Ecto neural progenitor cell (in vitro differentiated cells): Measurements from ENCODE around the gene RNF208.
A peak's percentile ranks its signal among the peaks of the same experiment; 100 is the strongest.

Experiments used
- DNase-seq: peaks from one replicate; pipeline ENCODE4 v3.0.0-alpha.2; 2018; ENCODE audit warnings: low spot score

Gene RNF208

GRCh38 chr9:137191691-137192447, 30.2 kb downstream of the RNF208 start:
- no peak for DNase-seq

DNA sequence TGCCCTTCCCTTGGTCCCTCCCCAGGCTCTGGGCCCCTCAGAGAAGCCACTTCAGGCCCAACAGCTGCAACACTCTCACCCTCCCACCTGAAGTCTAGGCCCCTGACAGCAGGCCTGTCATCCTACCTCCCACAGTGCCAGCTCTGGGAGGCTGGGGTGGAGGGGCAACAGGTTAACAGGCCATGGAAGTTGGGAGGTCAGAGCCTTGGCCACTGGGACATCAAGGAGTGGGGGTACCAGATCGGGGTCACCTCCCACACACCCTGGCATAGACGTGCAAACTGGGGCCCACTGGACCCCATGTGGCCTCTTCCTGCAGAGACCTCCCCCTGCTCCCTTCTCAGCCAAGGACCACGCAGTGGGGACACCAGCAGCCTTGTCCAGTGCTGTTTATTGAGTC, 30.8 kb downstream of the RNF208 start:
- DNase-seq, result no peak

- no peak for DNase-seq
Measured at GRCh38 chr9:137190315-137190856, 31.7 kb downstream of the RNF208 start.

- DNase-seq, result no peak
Measured at GRCh38 chr9:137189297-137190295, 32.4 kb downstream of the RNF208 start.

DNA sequence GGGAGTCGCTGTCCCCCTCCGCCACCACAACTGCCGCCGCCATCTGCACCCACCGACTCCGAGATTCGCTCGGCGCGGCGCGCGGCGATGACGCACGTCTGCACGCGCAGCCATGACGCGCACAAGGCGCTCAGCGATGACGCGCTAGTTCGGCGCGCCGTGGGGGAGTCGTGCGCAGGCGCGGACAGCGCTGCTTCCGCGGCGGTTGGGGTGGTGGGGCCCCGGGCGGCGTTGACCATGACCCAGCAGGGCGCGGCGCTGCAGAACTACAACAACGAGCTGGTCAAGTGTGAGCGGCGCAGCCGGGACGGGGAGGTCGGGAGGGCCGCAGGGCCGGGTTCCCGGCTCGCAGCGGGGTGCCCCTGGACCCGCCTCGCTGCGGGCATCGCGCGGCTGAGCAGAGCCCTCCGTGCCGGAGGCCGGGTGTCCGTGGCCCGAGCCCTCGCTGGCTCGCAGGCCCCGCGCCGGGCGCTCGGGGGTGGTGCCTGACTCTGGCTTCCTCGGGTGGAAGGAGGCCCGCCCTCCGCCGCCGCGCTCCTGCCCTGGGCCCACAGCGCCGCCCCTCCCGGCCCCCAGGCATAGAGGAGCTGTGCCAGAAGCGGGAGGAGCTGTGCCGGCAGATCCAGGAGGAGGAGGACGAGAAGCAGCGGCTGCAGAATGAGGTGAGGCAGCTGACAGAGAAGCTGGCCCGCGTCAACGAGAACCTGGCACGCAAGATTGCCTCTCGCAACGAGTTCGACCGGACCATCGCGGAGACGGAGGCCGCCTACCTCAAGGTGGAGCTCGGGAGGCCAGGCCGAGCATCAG, 33.3 kb downstream of the RNF208 start, which contains the start of the genes ANAPC2 and SSNA1:
ANAPC2 (minus strand) TSS at position 71 of the 807 bp plus-strand sequence; CDS start at position 43, 28 bp downstream.
SSNA1 (plus strand) TSS at position 187 of the 807 bp plus-strand sequence; CDS start at position 238, 51 bp downstream.
- peak; percentile 95 for DNase-seq

DNA sequence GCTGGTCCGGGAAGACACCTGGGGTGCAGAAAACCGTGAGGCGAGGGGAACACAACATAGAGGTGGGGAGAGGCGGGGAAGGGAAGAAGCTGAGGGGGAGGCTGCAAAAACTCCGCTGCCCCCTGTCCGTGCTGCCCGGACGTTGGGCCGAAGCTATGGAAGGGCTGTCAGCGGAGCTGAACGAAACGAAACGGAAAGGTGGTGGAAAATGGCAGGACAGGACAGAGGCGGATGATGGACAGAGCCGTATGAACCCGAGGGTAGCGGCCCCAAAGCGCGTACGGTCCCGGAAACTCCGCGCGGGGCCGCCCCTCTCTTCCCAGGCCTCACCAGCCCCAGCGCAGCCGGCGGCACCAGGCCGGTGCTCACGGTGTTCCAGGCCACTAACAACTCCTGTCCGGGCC, 34.0 kb downstream of the RNF208 start:
- DNase-seq, result no peak

DNA sequence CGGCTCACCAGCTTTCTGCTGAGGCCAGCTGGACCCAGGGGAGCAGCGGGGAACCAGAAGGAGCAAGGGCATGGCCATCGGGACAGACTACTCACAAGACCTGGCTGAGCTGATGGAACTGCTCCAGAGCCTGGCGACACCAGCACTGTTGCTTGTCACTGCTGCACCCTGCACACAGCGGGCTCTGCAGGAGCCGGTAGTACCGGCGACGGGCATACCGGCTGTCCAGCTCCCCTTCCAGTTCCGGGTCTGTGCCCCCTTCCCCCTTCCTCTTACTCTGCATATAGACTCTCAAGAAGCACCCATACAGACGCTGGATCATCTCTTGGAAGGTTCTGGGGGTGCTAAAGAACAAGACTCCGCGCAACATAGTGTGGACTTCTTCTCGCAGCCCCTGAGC, 34.7 kb downstream of the RNF208 start:
- no peak for DNase-seq

DNA sequence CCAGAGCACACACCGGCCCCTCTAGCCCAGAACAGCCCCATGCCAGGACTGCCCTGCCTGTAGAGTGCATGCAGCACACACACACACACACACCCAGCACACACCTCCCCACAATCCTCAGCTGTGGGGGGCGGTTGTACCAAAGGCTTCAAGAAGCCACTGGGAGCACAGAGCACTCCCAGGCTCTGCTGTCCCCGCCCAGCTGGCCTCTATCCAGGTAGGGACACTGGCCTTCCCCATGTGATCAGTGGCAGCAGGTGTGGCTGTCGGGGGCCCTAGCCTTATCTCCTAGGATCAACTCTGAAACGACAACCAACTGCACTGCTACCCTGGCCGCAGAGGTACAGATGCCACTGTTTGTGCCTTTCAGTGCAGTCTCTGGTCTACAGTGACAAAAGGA, 35.7 kb downstream of the RNF208 start:
- no peak for DNase-seq

DNA sequence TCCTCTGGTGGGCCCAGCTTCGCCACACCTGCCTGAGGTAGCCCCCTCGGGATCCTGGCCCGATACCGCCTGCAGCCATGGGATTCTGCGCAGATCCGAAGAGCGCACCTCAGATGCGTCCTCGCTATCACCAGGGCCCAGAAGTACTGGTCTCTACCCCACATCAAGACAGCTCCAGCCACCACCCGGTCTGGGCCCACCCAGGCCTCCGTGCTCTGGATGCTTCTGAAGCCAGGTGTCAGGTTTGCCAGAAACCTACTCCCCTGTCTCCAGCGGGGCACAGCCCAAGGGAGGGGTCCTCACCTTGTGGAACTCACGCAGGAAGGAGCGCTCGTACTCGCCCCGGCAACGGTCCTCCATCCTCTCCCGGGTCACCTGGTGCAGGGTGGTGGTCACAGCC, 36.1 kb downstream of the RNF208 start:
- no peak for DNase-seq

DNA sequence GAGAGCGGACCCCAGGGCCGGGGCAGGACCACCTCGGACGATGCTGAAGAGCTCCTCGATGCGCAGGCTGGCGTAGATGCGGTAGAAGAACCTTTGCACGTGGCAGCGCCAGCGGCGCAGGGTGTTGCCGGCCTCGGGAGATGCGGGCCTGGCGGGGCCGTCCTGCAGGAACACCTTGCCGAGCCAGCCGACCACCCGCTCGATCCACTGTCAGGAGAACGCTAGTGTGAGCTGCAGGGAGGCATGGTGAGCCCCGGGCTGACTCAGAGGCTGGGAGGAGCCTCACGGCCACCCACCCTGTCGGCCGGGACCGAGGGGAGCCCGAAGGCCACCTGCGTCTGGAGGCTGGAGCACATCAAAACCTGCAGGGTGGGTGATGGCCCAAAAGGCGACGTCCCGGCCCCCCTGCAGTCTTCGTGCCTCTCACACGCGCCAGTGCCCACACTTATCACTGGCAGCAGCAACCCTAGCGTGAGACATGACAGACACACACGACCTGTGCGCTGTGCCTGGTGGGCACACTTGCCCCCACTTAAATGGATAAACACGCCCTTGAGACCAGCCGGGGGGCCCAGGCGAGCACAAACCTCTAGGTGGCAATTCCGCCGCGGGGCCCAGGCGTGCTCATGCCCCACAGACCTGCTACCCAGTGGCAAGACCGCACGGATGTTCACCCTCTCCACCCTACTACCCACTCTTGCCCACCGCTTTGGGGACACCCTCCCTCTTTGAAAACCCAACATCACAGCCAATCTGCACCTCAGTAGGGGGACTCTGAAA, 37.0 kb downstream of the RNF208 start:
- no peak for DNase-seq

DNA sequence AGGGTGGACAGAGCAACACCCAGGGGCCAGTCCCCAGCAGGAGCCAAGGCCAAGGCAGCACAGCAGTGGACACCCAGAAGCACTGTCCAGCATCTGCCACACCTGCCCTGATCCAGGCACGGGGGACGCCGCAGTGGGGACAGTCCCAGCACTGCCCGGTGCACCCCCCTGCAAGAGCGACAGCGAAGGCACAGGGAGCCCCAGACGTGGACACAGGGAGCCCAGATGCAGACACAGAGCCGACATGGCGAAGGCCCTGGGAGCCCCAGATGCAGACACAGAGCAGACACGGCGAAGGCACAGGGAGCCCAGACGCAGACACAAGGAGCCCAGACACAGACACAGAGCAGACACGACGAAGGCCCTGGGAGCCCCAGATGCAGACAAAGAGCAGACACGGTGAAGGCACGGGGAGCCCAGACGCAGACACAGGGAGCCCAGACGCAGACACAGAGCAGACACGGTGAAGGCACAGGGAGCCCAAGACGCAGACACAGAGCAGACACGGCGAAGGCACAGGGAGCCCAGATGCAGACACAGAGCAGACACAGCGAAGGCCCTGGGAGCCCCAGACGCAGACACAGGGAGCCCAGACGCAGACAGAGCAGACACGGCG, 38.0 kb downstream of the RNF208 start:
- DNase-seq, result no peak

DNA sequence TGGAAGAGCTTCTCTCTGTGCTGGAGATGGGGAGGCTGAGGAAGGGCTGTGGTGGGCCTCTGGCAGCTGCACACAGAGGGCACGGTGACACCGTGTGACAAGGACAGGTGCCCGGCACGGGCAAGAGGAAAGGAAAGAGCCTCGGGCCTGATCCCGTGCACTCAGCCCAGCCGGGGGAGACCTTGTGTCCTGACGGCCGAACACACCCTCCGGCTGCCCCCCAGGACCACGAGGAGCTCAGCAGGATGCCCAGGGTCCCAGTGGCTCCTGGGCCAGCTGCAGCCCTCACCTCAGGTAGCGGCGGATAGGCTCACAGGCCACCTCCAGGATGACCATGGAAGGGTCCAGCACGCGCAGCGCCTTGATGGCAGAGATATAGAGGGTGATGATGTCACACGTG, 39.2 kb downstream of the RNF208 start:
- no peak for DNase-seq

GRCh38 chr9:137181680-137182079, 40.4 kb downstream of the RNF208 start:
- DNase-seq, result no peak

GRCh38 chr9:137180491-137180890, 41.5 kb downstream of the RNF208 start:
- DNase-seq, result no peak

DNA sequence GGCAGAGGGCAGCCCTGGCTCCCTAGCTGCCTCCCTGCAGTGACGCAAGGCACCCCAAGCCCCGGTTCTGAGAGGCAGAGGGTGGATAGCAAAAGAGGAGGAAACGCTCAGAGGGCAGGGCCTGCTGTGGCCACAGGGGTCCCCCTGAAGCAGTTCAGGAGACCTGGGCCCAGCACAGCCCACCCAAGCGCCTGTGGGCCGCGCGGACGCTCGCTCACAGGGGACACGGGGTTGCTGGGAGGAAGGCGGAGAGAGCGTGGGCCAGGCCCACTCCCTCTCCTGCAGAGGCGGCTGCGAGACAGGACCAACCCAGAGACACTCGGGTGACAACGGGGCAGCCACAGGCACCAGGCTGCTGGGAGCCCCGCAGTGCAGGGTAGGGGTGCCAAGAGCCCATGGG, 42.3 kb downstream of the RNF208 start:
- no peak for DNase-seq

DNA sequence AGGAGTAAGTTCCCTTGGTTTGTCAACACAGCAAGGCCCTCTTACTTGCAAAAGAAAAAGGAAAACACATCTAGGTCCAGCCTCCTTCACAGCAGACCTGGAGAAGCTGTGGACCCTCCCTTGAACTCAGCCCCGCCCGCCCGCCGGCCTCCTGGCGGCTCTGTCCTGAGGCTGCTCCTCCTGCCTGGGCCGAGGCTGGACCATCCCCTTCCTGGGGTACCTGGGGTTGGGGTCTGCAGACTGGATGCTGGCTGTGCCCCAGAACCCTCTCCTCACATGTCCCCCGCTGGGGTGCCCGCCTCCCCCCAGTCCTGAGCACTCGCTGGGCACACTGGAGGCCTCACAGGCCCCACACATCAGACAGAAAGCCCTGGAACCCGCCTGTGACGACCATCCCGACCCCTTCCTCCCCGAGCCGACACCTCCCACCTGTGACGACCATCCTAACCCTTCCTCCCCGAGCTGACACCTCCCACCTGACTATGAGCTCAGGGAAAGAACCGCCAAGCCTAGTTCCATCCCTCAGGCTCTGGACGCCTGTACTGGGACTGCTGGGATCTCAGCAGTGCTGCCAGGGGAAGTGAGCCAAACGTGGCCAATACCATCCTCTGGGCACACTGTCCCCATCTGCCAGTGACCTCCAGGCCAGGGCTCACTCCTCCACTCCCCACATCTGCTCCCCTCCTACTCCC, 43.0 kb downstream of the RNF208 start:
- DNase-seq, result no peak

GRCh38 chr9:137178201-137178938, 43.7 kb downstream of the RNF208 start:
- no peak for DNase-seq

DNA sequence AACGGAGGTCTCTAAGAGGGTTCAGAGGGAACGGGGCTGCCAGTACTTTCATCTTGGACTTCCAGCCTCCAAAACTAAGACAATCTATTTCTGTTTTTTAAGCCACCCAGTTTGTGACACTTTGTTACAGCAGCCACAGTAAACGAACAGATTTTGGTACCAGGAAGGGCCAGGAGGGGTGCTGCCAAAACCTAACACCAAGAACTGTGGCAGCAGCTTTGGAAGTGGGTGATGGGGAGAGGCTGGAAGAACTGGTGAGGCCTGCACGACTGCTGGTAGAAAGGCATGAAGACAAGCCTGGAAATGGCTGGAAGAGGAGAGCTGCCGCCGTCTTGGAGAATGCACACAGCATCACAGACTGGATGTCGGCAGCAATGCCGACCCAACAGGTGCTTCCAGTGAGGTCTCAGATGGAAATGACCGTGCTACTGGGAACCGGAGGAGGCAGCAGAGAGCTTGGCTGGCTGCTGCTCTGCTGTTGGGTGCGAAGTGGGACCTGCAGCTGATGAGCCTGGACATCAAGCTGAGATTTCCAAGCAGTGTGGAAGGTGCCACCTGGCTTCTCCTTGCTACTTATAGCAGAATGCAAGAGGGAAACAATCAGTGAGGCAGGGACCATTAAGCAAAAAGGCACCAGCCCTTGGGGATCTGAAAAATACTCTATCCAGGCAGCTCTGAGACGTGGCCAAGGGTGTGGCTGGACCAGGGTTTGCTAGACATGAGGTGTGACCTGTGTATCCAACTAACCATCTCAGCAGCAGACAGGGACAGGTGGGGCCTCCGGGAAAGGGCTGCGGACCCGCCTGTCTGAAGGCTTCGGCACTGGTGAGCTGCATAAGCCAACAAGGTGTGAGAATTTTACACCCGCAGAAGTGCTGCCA, 45.5 kb downstream of the RNF208 start:
- DNase-seq, result no peak
